ENCODE results near the gene APBB2. TPM values are rescaled to one million over a fixed set of nuclear protein-coding genes. Genes with fewer than 3 reads are reported as not detected.

The APBB2 gene
- total RNA-seq, 3 donors from 2014 or later (not counting 1 experiment from before 2014, with no cell fraction given): 0.38 to 0.48 TPM; not detected in 1

- TF ChIP-seq CTCF (IDR thresholded peaks at IDR 0.05): no peak
- peaks cover 0 to 3% of the 10 kb centered on the region in 2 donors for H3K27me3 Mint-ChIP-seq (ENCODE audit: low read depth in 2 of 2)
Observed at GRCh38 chr4:41158756-41159155, 55.6 kb downstream of the APBB2 start.

GRCh38 chr4:41158274-41158673 is 56.1 kb downstream of the APBB2 start:
- H3K4me3 ChIP-seq (ENCODE audit: low read length): no peak overlapping the region
- H3K9me3 ChIP-seq (ENCODE audit: control insufficient read depth, insufficient read depth, low read length): no peaks in the 10 kb centered on the region
- WGBS (ENCODE audit: insufficient coverage): 86% methylated on average over 1 of the region's 1 CpG
- no peaks in the 10 kb centered on the region for H3K36me3 Mint-ChIP-seq
- H3K4me3 Mint-ChIP-seq: no peak overlapping the region
- peaks cover 6 to 7% of the 10 kb centered on the region in 2 donors for H3K9me3 Mint-ChIP-seq
- intact Hi-C loops (cut with micrococcal nuclease): no loop called here
- H3K27ac Mint-ChIP-seq: no peak overlapping the region
- H3K27me3 ChIP-seq (ENCODE audit: control insufficient read depth, insufficient read depth, low read length): no peaks in the 10 kb centered on the region
- no peak overlapping the region for H3K27ac ChIP-seq (ENCODE audit: low read length)
- H3K4me1 Mint-ChIP-seq: no peaks in the 10 kb centered on the region
- H3K4me1 ChIP-seq (ENCODE audit: control insufficient read depth, insufficient read depth, low read length): no peaks in the 10 kb centered on the region
- TF ChIP-seq CTCF (IDR thresholded peaks at IDR 0.05): no peak
- ATAC-seq (no peak), DNase-seq (no peak)
- H3K27me3 Mint-ChIP-seq (ENCODE audit: low read depth in 2 of 2): peaks cover 0 to 3% of the 10 kb centered on the region in 2 donors
- H3K36me3 ChIP-seq (ENCODE audit: control insufficient read depth, insufficient read depth, low read length): no peaks in the 10 kb centered on the region

More at GRCh38 chr4:41158756-41159155, 55.6 kb downstream of the APBB2 start:
- no peaks in the 10 kb centered on the region for H3K27me3 ChIP-seq (ENCODE audit: control insufficient read depth, insufficient read depth, low read length)
- Mint-ChIP-seq H3K4me3 (no peak overlapping the region), H3K27ac (no peak overlapping the region), H3K4me1 (no peaks in the 10 kb centered on the region), H3K36me3 (no peaks in the 10 kb centered on the region), H3K9me3 (peaks cover 6 to 7% of the 10 kb centered on the region in 2 donors)
- intact Hi-C loops (cut with micrococcal nuclease): no loop called here
- 91% methylated on average over 5 of the region's 5 CpGs for WGBS (ENCODE audit: insufficient coverage)
- no peak overlapping the region for H3K27ac ChIP-seq (ENCODE audit: low read length)
- no peaks in the 10 kb centered on the region for H3K9me3 ChIP-seq (ENCODE audit: control insufficient read depth, insufficient read depth, low read length)
- ATAC-seq (no peak), DNase-seq (no peak)
- no peaks in the 10 kb centered on the region for H3K36me3 ChIP-seq (ENCODE audit: control insufficient read depth, insufficient read depth, low read length)
- H3K4me1 ChIP-seq (ENCODE audit: control insufficient read depth, insufficient read depth, low read length): no peaks in the 10 kb centered on the region
- no peak overlapping the region for H3K4me3 ChIP-seq (ENCODE audit: low read length)

GRCh38 chr4:41157009-41157408 is 57.3 kb downstream of the APBB2 start:
- WGBS (ENCODE audit: insufficient coverage): 91% methylated on average over 5 of the region's 6 CpGs

More at GRCh38 chr4:41157009-41157408, 57.3 kb downstream of the APBB2 start:
- Histone ChIP-seq H3K36me3 (ENCODE audit: control insufficient read depth, insufficient read depth, low read length) (no peaks in the 10 kb centered on the region), H3K27ac (ENCODE audit: low read length) (no peak overlapping the region), H3K9me3 (ENCODE audit: control insufficient read depth, insufficient read depth, low read length) (no peaks in the 10 kb centered on the region), H3K27me3 (ENCODE audit: control insufficient read depth, insufficient read depth, low read length) (no peaks in the 10 kb centered on the region), H3K4me3 (ENCODE audit: low read length) (no peak overlapping the region), H3K4me1 (ENCODE audit: control insufficient read depth, insufficient read depth, low read length) (no peaks in the 10 kb centered on the region)
- peaks cover 0 to 3% of the 10 kb centered on the region in 2 donors for H3K27me3 Mint-ChIP-seq (ENCODE audit: low read depth in 2 of 2)
- H3K27ac Mint-ChIP-seq: no peak overlapping the region
- DNase-seq (no peak), ATAC-seq (no peak)
- H3K4me3 Mint-ChIP-seq: no peak overlapping the region
- no peak for TF ChIP-seq CTCF (IDR thresholded peaks at IDR 0.05)
- no peaks in the 10 kb centered on the region for H3K36me3 Mint-ChIP-seq
- peaks cover 2 to 3% of the 10 kb centered on the region in 2 donors for H3K9me3 Mint-ChIP-seq
- intact Hi-C loops (cut with micrococcal nuclease): no loop called here
- no peaks in the 10 kb centered on the region for H3K4me1 Mint-ChIP-seq

Data from natural killer cell (primary cell).